SKM-1 (cell line): ENCODE results near the gene DRC7.

ENCODE experiments used
- DNase-seq: peaks from one replicate; lab custom pipeline; 2025; ENCODE audit not compliant: unreplicated experiment; lab: John Stamatoyannopoulos, UW

The DRC7 gene, protein sequence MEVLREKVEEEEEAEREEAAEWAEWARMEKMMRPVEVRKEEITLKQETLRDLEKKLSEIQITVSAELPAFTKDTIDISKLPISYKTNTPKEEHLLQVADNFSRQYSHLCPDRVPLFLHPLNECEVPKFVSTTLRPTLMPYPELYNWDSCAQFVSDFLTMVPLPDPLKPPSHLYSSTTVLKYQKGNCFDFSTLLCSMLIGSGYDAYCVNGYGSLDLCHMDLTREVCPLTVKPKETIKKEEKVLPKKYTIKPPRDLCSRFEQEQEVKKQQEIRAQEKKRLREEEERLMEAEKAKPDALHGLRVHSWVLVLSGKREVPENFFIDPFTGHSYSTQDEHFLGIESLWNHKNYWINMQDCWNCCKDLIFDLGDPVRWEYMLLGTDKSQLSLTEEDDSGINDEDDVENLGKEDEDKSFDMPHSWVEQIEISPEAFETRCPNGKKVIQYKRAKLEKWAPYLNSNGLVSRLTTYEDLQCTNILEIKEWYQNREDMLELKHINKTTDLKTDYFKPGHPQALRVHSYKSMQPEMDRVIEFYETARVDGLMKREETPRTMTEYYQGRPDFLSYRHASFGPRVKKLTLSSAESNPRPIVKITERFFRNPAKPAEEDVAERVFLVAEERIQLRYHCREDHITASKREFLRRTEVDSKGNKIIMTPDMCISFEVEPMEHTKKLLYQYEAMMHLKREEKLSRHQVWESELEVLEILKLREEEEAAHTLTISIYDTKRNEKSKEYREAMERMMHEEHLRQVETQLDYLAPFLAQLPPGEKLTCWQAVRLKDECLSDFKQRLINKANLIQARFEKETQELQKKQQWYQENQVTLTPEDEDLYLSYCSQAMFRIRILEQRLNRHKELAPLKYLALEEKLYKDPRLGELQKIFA

DNA sequence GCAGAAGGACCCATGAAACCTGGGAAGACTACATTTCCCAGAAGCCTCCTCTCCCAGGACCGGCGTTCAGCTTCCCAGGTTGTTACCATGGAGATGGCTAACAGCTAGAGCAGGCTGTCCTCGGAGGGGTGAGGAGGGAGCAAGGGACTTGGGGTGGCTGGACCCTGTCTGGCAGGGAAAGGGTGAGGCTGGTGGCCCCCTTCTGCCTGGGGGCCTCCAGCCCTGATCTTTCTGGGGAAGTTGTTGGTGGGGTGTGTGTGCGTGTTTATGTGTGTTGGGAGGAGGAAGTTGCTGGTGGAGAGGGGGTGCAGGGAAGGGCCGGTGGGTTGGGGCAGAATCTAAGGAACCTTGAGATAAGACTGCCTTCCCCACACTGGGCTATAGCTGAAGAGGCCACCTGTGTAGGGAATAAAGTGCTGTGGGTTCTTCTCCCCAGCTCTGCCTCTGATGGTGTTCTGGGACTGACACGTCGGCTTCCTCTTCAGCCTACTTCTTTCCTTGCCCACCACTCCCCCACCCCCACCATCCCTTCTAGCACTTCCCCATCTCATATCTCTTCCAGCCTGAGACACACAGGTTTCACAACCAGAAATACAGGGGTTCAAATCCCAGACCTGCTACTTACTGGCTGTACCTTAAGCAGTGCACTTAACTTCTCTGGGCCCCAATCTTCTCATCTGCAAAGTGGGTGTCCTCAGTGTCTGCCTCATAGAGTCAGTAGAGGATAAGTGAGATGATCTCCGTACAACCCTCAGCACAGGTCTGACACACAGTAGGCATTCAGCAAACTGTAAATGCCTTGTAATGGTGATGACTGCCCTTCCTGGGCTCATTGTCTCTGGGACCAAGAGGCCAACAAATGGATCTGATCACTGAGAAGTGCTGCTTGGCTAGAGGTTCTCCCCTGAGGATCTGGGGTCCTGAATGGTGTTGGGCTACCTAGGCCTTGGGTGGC is at the start of gene DRC7:
TSS of gene DRC7 (plus strand) at position 82 of the 955 bp plus-strand sequence. CDS start 3,144 bp downstream, outside the sequence.
- peak; percentile 90 for DNase-seq

DNA sequence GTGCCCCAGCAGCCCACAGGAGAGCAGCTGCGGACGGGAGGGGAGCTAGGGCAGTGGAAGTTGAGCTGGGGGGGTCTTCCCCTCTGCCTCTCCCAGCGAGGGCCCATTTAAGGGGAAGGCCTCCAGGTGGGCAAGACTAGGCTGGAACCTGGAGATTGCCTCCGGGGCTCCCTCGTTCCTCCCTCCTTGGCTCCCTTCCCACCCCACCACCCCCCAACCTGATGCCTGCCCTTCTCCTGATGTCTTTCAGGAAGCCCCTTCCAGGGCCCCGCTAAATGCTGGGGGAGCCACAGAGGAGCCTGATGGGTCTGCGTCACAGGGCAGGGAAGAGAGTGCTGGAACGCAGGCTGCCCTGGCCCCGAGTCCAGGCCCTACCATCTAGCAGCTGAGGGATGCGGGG is 49.4 kb upstream of the DRC7 start:
- DNase-seq = no peak

DNA sequence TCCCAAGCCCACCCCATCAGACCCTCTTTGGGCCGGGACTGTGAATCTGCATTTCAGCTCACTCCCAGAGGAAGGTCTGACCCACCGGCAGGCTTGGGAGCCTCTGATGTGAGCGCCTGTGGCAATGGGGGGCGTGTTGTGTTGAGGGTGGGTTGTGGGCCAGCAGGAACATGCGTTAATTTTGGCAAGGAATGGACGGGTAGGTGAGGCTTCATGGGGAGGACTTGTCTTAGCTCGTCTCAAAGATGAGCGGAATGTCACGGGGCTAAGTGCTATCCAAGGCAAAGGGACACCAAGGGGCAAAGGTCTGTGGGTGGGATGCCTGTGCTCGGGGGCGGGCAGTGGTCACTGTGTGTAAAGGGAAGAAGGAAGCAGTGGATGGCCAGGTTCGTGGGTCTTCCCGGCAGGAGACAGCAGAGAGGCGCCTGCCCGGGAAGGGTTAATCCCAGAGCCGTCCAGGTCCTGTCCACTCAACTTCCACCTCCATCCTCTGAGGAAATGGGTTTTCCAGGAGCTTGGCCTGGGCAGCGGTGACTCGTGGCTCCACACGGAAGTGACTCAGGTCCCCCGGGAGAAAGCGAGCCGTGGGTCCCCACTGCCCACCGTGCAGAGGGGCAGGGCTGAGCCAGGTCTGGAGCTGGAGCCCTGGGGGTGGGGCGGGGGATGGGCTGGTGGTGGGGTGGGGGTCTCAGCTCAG is 48.8 kb upstream of the DRC7 start:
- DNase-seq = no peak

DNA sequence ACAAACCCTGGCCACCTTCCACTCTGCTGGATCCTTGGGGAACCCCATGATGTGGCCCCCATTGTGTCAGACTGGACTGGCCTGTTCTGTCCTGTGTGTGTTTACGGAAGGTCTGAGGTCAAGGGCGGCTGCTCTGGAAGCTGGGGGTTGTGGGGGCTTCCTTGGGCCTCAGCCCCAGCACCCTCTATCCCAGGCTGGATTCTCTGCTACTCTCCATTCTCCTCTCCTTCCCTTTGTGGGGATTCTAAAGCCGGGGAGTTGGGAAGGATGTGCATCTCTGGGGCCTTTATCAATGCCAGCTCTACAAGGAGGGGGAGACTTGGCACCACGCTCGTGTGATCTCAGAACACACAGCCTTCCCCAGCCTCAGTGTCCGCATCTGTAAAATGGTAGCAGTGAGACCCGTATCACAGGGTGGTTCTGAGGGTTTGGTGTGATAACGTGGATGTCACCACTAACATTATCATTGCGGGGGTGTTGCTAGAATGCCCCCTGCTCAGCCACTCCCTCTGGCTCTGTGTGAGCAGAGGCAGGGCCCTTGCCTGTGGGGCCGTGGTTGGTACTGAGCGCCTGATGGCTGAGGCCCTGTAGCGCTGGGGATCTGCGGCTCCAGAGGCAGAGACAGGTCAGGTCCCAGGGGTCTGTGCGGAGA is 48.1 kb upstream of the DRC7 start:
- DNase-seq = no peak

DNA sequence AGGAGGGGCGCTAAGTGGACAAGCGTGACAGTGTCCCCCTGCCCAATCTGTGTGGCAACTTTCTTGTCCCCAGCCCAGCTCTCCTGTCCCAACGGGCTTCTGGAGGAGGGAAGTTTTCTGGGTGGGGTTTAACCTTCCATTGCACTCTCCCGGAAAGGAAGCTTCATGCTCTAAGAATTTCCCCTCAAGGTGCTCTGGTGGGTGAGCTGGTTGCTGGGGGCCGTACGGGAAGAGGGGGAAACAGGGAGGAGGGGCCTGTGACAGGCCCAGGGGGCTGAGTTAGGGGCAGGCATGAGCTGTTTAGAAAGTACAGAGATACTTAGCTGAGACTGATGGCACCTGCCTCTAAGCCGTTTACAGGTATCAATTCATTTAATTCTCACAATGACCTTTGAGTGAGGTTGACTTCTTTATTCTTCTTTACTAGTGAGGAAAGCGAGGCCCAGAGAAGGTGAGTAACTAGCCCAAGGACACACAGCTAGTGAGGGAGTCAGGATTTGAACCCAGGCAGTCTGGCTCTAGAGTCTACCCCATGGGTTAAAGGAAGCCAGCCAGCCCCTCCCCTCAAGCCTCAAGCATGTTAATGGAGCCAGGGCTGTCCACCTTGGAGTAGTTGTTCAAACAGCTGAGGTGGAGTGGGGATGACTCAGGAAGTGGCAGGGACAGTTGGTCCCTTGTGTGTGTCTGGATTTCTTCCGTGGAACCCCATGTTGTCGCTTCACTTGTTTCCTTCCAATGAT is 47.3 kb upstream of the DRC7 start:
- no peak for DNase-seq

DNA sequence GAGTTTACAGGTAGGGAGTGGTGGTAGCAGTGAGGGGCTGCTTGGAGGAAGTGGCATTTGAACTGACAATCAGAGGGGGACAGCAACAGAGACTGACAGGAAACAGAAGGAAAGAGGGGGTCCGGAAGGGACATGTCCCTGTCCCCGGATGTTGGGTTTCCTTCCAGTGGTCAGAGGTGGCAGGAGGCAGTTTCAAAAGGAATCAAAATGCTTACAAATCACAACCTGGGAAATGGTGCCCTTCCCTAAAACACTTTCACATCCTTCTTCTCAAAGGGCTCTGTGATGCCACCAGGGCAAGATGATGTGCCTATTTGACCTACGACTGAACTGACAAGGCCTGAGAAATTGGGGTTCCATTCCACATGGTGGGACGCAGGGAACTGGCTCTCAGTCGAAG is 46.5 kb upstream of the DRC7 start:
- DNase-seq = no peak

DNA sequence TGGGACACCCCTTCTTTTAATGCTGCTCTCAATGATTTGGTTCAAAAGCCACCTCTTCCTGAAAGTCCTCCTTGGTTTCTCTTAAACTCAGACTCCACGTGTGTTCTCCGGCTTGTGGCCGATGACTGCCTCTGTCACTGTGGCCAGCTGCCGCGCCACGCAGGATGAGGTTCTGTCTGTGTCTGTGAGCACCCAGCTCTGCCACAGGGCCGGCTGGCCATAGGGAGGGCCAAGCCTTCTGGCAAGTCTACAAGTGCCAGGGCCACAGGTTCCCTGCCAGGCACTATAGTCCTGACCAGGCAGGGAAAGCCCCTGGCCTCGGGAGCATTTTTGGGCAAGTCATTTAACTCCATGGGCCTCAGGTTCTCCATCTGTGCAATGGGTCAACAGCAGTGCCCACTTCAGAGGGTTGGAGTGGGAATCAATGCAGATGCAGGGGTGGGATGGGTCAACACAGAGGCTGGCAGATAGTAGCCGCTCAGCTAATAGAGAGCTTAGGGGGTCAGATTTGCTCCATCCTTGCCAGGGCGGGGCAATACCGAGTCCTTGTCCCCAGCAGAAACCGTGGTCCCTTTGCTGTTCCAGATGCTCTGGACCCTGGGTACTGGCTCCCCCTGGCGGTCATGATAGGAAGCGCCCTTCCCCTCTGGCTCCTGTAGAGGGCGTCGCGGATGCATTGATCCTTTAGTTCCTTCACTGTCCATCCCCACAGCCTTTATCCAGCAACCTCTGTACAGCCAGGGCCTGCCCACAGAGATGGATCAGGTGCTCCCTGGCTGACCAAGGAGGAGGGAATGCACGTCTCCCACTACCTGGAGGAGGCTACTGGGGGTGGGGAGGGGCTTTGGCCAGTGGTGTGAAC is 45.8 kb upstream of the DRC7 start:
- peak; percentile 89 for DNase-seq

DNA sequence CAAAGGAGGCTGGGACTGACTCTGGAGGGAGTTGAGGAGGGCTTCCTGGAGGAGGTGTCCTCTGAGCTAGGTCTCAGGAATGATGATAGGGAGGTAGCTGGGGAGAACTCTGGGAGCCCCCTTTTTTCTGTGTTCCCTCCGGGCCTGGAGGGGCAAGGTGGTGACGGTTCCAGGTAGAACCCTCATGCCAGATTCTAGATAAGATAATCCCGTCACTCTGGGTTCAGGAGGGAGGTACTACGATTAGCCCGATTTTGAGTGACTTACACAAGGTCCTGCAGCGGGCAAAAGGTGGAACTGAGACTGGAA is 45.2 kb upstream of the DRC7 start:
- DNase-seq = no peak

DNA sequence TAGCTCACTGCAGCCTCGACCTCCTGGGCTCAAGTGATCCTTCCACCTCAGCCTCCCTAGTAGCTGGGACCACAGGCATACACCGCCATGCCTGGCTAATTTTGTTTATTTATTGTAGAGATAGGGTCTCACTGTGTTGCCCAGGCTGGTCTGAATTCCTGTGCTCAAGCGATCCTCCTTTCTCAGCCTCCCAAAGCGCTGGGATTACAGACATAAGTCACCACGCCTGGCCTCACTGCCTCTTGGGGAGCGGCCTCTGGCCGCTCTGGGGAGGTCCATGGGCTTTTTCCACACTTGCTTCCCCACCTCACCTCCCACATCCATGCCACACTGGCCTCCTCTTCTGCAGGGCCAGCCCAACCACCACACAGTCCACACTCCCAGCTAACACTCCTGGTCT is 44.8 kb upstream of the DRC7 start:
- DNase-seq = no peak

DNA sequence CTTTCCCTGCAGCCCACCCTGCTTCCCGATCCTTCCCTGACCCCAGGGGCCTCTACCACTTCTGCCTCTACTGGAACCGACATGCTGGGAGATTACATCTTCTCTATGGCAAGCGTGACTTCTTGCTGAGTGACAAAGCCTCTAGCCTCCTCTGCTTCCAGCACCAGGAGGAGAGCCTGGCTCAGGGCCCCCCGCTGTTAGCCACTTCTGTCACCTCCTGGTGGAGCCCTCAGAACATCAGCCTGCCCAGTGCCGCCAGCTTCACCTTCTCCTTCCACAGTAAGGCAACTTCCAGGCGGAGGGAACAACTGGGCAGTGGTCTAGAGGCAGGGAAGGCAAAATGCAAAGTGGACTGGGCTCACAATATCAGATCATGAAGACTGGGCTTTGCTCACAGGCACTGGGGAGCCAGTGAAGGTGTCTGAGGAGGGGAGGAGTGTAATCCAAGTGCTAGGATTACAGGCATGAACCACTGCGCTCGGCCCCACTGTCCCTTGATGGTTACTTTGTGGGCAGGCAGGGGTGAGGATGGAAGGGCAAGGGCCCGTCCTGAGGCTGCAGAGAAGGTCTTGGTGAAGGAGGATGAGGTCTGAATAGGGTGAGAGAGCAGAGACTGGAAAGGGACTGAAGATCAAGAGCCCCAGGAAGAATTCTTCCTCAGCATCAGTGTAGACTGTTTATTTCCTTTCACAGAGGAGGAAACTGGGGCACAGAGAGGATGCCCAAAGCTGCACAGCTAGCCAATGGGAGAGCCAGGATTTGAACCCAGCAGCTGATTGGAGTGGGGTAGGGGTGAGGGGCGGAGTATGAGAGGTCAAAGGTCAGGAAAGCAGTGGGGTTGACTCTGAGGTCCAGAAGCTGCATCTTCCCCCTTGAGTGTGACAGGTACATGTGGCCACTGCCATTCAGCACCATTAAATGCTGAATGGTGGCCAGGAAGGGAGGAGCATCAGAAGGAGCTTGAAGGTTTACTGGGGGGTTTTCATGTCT is 43.0 kb upstream of the DRC7 start:
- DNase-seq = no peak

DNA sequence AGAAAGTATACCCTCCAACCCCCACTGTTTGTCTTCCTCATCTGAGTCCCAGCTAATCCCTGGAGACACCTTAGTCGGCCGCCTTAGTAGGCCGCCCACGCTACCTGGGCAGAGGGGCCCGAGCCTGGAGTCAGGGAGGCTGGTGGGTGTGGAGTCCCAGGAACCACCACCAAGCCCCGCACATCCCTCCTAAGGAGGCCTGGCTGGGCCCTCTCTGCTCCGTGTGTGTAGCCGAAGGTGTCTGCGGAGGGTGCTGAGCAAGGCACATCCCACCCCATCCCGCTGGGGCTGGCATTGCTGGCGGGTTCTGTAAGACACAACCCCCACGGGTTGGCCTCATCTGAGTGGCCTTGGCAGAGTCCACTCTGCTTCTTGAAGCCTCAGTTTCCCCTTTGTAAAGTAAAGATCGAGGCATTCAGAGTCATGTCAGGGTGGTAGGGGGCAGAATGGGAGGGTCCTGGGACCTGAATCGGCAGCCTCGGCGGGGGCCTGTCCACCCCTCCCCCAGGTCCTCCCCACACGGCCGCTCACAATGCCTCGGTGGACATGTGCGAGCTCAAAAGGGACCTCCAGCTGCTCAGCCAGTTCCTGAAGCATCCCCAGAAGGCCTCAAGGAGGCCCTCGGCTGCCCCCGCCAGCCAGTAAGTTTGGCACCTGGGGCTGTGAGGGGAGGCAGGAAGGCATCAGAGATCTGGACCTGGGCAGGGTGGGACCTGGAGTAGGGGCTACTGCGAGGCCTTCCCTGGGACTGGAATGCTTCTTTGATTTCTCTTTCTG is 41.7 kb upstream of the DRC7 start:
- DNase-seq = no peak

DNA sequence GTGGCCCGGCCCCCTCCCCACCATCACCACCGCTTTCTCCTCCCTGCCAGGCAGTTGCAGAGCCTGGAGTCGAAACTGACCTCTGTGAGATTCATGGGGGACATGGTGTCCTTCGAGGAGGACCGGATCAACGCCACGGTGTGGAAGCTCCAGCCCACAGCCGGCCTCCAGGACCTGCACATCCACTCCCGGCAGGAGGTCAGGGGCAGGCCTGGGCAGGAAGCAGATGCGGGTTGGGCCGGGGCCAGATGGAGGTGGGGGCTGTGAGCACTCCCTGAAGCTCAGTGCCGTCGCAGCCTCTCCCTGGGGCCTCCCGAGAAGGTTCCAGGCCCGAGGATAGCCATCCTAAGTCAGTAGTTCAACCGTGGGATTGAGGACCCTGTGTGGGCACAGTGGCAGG is 40.7 kb upstream of the DRC7 start:
- no peak for DNase-seq

DNA sequence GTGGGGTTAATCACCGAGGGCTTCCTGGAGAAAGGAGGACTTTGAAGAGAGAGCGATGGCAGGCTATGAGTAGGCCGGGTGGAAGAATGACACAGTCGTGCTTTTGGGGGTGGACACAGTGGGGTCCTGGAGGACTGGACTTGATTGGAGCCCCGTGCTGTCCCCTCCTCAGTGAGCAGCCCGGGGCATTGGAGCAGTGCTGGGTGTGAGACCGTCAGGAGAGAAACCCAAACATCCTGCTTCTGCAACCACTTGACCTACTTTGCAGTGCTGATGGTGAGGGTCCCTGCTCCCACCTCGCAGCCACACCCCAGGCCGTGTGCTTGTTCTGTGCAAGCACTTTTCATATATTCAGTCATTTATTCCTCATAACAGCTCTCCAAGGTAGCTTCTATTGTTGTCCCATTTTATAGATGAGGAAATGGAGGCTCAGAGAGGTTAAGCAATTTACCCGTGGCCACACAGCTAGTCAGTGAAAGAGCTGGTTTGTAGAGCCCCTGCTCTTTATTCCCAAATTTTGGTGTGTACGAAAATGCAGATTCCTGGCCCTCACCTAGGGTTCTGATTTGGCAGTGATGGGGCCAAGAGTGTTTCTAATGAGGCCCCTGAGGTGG is 38.2 kb upstream of the DRC7 start:
- no peak for DNase-seq

DNA sequence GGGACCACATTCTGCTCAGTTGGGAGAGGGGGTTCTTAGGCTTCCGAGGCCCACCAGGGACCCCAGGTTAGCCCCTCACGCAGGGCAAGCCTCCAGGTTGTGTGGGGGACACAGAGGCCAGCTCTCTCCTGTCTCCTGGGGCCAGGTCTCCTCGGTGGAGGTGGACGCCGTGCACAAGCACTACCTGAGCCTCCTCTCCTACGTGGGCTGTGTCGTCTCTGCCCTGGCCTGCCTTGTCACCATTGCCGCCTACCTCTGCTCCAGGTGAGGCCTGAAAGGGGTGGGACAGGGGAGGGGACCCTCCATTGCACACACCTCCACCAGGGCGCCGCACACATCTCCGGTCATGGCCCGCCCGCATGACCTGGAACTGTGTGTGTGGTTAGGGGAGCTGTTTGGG is 37.4 kb upstream of the DRC7 start:
- DNase-seq = no peak

DNA sequence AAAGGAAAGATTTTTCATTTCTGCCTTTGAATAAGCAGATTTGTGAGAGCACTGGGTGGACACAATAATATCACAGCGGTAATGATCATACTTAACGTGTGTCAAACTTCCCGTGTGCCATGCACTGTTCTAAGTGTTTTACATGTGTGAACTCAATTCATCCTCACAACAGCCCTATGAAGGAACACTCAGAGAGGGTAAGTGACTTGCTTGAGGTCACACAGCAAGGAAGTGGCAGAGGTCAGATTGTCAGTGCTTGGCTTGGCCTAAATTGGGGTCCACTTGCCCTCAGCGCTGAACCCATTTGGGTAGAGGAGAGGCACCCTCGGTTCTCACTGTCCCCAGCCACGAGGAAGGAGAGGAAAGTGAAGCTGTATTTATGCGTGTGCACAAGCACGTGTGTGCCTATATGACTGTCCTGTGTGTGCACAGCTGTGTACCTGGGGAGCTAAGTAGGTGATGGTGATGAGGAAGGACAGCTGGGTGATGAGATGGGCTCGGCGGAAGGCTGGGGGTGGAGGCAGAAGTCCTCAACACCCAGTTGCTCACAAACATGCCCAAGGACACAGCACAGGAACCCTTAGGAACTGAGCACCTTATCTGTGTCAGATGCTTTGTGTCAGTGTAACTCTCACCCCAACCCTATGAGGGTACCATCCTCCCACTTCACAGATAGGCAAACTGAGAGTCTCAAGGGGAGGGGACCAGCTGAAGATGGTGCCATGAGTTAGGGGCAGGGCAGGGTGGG is 36.3 kb upstream of the DRC7 start:
- DNase-seq = no peak
